K562 (cell line): Measurements from ENCODE around the gene MDK. TPM values are rescaled to one million over a fixed set of nuclear protein-coding genes. Genes with fewer than 3 reads are reported as not detected.
A peak's percentile ranks its signal among the peaks of the same experiment; 100 is the strongest.

Experiments used
- CHD2 ChIP-seq: IDR thresholded peaks from 2 replicates; pipeline ENCODE4 v1.6.1; 2011; ENCODE audit warnings: low read depth, low read length
- CREBBP ChIP-seq: IDR thresholded peaks from one replicate; pipeline ENCODE4 v1.6.1; 2012; ENCODE audit warnings: low read depth, mild to moderate bottlenecking, control low read depth, inconsistent platforms, low read length
- FIP1L1 ChIP-seq: fragments of 200-400 bp; formaldehyde crosslinking; IDR thresholded peaks from 2 replicates; pipeline ENCODE4 v1.6.1; 2018; ENCODE audit warnings: mild to moderate bottlenecking, low read depth, low read length; ENCODE audit not compliant: poor library complexity, severe bottlenecking
- FOXK2 ChIP-seq, 2 experiments: fragments of 450-650 bp; IDR thresholded peaks in 1 of 2; conservative IDR thresholded peaks in 1 of 2; 2 replicates each; pipeline ENCODE4 v1.6.1; 2016; ENCODE audit warnings: low read depth in 2 of 2, mild to moderate bottlenecking in 1 of 2
- GTF2A2 ChIP-seq: IDR thresholded peaks from 2 replicates; pipeline ENCODE4 v1.6.1; 2016; ENCODE audit warnings: mild to moderate bottlenecking, missing genetic modification characterization, missing compliant biosample characterization
- IRF2 ChIP-seq: sonication (generic); formaldehyde crosslinking; IDR thresholded peaks from 2 replicates; pipeline ENCODE4 v1.8.1; 2022; ENCODE audit warnings: mild to moderate bottlenecking, missing genetic modification reagents
- NCOA1 ChIP-seq: fragments of 450-650 bp; IDR thresholded peaks from 2 replicates; pipeline ENCODE4 v1.6.1; 2016; ENCODE audit warnings: low read depth
- NFE2L1 ChIP-seq: fragments of 450-650 bp; IDR thresholded peaks from 2 replicates; pipeline ENCODE4 v1.6.1; 2016; ENCODE audit warnings: missing genetic modification characterization, low read depth, mild to moderate bottlenecking, missing compliant biosample characterization, moderate library complexity, borderline replicate concordance
- NRF1 ChIP-seq, 2 experiments: fragments of 450-650 bp; IDR thresholded peaks in 1 of 2; conservative IDR thresholded peaks in 1 of 2; 2 replicates each; pipeline ENCODE4 v1.6.1; 2014; ENCODE audit warnings: mild to moderate bottlenecking in 2 of 2
- POLR2A ChIP-seq: fragments of 450-650 bp; conservative IDR thresholded peaks from 2 replicates; pipeline ENCODE4 v1.6.1; 2016
- ZNF12 ChIP-seq: sonication (generic); formaldehyde crosslinking; IDR thresholded peaks from 2 replicates; pipeline ENCODE4 v1.4.0; 2020; ENCODE audit warnings: mild to moderate bottlenecking, missing genetic modification reagents
- ZNF445 ChIP-seq: fragments of 250-450 bp; sonication (Bioruptor Pico); IDR thresholded peaks from 2 replicates; pipeline ENCODE4 v1.4.0; 2020; ENCODE audit warnings: low read depth, mild to moderate bottlenecking, moderate library complexity
- polyA plus RNA-seq, 8 experiments: library from polyadenylated mRNA; depleted of rRNA in 4 of 8; stranded (reverse) in 5 of 8; unstranded in 3 of 8; fragments of >200 nt; fragmentation: Nextera tagmentation in 2 of 8; fragmentation: Illumina TruSeq in 1 of 8; extraction: Ambion mirVana in 2 of 8; extraction: Trizol in 1 of 8; gene quantifications; 2 replicates each; pipeline versions ENCODE4 v1.2.1 to v1.2.3, GENCODE V29; 2011 to 2014; ENCODE audit warnings: inconsistent platforms in 1 of 8, missing spikeins in 1 of 8
- total RNA-seq, 7 experiments: library from RNA; depleted of rRNA in 6 of 7; stranded (reverse); fragments of >200 nt in 6 of 7; fragmentation: Illumina TruSeq in 2 of 7; extraction: Trizol in 2 of 7; gene quantifications; 2 replicates each; pipeline versions ENCODE4 v1.2.1 to v1.2.3, GENCODE V29; 2011 to 2021; ENCODE audit warnings: low replicate concordance in 1 of 7
- TF ChIP-seq, protein P1 (sequence below): fragments of 450-650 bp; IDR thresholded peaks from 2 replicates; pipeline ENCODE4 v1.6.1; 2017; ENCODE audit warnings: antibody characterized with exemption, mild to moderate bottlenecking
- TF ChIP-seq, protein P2 (sequence below): fragments of 250-450 bp; sonication (Bioruptor Pico); IDR thresholded peaks from 2 replicates; pipeline ENCODE4 v1.4.0; 2020

MDK gene
- total and polyA plus RNA-seq, 9 of the 15 experiments (the other 6 are each of a cell fraction or from before 2014, with no cell fraction given): 20.7 to 700 (median 350) TPM

DNA sequence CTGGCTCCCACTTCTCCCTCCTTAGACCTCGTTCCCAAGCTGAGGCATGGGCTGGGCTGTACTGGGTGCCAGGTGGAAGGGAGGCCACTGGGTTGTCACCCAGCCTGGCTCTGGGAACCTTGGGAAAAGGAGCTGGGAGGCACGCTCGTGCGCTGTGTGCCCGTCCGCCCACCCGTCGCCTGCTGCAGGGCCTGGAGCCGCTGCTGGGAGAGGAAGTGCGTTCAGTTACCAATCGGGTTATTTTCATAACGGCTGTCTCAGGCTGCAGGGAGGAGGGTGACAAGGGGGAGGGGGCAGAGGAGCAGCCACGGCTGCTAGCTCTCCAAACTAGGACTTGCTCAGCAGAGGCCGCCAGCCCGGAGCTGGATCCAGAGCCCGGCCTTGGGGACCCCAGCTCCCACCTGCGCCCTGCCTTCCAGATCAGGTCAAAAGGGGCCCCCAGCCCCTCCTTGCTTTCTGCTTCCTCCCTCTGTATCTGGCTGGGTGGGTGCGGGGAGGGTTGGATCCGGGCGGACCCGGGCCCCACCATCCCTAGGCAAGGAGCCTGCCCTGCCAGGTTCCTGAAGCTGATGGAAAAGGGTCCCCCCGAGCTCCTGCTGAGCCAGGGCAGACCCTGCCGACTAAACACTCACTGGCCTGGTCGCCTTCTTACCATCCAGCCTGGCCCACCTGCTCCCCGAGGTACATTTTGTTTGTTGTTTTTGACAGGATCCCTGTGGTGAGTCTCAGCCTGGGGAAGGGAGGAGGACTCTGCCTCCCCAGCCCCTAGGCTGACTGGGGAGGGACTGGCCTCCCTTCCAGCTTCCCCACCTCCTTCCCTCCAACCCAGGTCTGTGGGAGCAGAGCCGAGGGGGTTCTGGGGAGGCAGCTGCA, 19.9 kb upstream of the MDK start (continued):
- TF ChIP-seq, protein P1, sequence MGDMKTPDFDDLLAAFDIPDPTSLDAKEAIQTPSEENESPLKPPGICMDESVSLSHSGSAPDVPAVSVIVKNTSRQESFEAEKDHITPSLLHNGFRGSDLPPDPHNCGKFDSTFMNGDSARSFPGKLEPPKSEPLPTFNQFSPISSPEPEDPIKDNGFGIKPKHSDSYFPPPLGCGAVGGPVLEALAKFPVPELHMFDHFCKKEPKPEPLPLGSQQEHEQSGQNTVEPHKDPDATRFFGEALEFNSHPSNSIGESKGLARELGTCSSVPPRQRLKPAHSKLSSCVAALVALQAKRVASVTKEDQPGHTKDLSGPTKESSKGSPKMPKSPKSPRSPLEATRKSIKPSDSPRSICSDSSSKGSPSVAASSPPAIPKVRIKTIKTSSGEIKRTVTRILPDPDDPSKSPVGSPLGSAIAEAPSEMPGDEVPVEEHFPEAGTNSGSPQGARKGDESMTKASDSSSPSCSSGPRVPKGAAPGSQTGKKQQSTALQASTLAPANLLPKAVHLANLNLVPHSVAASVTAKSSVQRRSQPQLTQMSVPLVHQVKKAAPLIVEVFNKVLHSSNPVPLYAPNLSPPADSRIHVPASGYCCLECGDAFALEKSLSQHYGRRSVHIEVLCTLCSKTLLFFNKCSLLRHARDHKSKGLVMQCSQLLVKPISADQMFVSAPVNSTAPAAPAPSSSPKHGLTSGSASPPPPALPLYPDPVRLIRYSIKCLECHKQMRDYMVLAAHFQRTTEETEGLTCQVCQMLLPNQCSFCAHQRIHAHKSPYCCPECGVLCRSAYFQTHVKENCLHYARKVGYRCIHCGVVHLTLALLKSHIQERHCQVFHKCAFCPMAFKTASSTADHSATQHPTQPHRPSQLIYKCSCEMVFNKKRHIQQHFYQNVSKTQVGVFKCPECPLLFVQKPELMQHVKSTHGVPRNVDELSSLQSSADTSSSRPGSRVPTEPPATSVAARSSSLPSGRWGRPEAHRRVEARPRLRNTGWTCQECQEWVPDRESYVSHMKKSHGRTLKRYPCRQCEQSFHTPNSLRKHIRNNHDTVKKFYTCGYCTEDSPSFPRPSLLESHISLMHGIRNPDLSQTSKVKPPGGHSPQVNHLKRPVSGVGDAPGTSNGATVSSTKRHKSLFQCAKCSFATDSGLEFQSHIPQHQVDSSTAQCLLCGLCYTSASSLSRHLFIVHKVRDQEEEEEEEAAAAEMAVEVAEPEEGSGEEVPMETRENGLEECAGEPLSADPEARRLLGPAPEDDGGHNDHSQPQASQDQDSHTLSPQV: peak; percentile 86
- no peak for TF ChIP-seq NCOA1
- TF ChIP-seq POLR2A: peak; percentile 56
- TF ChIP-seq FIP1L1: no peak
- TF ChIP-seq, protein P2, sequence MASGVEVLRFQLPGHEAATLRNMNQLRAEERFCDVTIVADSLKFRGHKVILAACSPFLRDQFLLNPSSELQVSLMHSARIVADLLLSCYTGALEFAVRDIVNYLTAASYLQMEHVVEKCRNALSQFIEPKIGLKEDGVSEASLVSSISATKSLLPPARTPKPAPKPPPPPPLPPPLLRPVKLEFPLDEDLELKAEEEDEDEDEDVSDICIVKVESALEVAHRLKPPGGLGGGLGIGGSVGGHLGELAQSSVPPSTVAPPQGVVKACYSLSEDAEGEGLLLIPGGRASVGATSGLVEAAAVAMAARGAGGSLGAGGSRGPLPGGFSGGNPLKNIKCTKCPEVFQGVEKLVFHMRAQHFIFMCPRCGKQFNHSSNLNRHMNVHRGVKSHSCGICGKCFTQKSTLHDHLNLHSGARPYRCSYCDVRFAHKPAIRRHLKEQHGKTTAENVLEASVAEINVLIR (CRISPR knock-in tag): no peak
- TF ChIP-seq NRF1 (conservative IDR thresholded peaks at IDR 0.05 in 1 of 2, IDR thresholded peaks at IDR 0.05 in 1 of 2): peak; percentile 48 to 54; a peak in 3 of 4 replicates
- no peak for TF ChIP-seq NFE2L1 (tag)
- TF ChIP-seq IRF2: no peak
- TF ChIP-seq FOXK2 (conservative IDR thresholded peaks at IDR 0.05 in 1 of 2, IDR thresholded peaks at IDR 0.05 in 1 of 2; ENCODE audit: low read depth in 2 of 2): no peak
- no peak for TF ChIP-seq GTF2A2
- no peak for TF ChIP-seq CREBBP
- TF ChIP-seq CHD2: no peak
- TF ChIP-seq ZNF12 (CRISPR knock-in tag): no peak
- 0 out of 2 replicates have a peak, but pooled peaks have one; percentile 23 for TF ChIP-seq ZNF445
